Dendritic cell treated with granulocyte-macrophage colony-stimulating factor and Interleukin-4, amounts not matched to agents 40 ng/mL and 50 ng/mL, for 4 days (primary cell): Measurements from ENCODE around the gene ANKRD52.
"Not testable (repeated sequence)": the region's sequence is repeated elsewhere in the genome, so short reads cannot be mapped to it uniquely, and the experiment has no call there.

Experiments
- H3K27ac Mint-ChIP-seq: one replicate; pipeline ENCODE4 v1.8.0; 2022; ENCODE audit warnings: mild to moderate bottlenecking, mixed read lengths
- H3K27me3 Mint-ChIP-seq: one replicate; pipeline ENCODE4 v1.8.0; 2022; ENCODE audit warnings: mild to moderate bottlenecking, mixed read lengths
- H3K36me3 Mint-ChIP-seq: one replicate; pipeline ENCODE4 v1.8.0; 2022; ENCODE audit warnings: low read depth, mixed read lengths
- H3K4me1 Mint-ChIP-seq: one replicate; pipeline ENCODE4 v1.8.0; 2022; ENCODE audit warnings: low read depth, mixed read lengths
- H3K4me3 Mint-ChIP-seq: one replicate; pipeline ENCODE4 v1.8.0; 2022; ENCODE audit warnings: mild to moderate bottlenecking, moderate library complexity, mixed read lengths
- H3K9me3 Mint-ChIP-seq: one replicate; pipeline ENCODE4 v1.8.0; 2022; ENCODE audit warnings: mixed read lengths
- intact Hi-C: fragments of 100-400 bp; cut with micrococcal nuclease; formaldehyde crosslinking; loops from one replicate; pipeline ENCODE4 v1.15.0; 2022

ANKRD52 gene

GRCh38 chr12:56202366-56202765 lies 55.8 kb downstream of the ANKRD52 start:
- H3K4me1 Mint-ChIP-seq, result peaks cover 10% of the 10 kb centered on the region
- no peaks in the 10 kb centered on the region for H3K9me3 Mint-ChIP-seq
- no peak overlapping the region for H3K4me3 Mint-ChIP-seq
- H3K27me3 Mint-ChIP-seq, result no peaks in the 10 kb centered on the region
- no peak overlapping the region for H3K27ac Mint-ChIP-seq
- intact Hi-C loops, result no loop called here
- peaks cover 35% of the 10 kb centered on the region for H3K36me3 Mint-ChIP-seq

DNA sequence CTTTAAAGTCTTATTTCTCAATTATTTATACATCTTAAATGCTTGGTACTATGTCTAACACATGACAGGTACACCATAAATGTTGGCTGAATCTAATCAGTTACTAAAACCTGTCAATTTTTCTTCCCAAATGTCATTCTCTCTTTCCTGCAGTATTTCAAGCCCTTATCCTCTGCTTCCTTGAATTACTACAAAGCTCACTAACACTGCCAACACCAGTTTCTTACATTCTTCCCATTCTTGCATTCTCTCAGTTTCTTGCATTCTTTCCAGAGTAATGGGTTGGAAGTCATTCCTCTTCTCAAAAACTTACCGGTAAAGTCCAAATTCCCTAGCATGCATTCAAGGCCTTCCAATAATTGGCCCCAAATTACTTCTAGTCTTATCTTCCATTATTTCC lies 59.3 kb downstream of the ANKRD52 start:
- Mint-ChIP-seq H3K27me3 (no peaks in the 10 kb centered on the region), H3K27ac (no peak overlapping the region)
- intact Hi-C loops, result no loop called here

DNA sequence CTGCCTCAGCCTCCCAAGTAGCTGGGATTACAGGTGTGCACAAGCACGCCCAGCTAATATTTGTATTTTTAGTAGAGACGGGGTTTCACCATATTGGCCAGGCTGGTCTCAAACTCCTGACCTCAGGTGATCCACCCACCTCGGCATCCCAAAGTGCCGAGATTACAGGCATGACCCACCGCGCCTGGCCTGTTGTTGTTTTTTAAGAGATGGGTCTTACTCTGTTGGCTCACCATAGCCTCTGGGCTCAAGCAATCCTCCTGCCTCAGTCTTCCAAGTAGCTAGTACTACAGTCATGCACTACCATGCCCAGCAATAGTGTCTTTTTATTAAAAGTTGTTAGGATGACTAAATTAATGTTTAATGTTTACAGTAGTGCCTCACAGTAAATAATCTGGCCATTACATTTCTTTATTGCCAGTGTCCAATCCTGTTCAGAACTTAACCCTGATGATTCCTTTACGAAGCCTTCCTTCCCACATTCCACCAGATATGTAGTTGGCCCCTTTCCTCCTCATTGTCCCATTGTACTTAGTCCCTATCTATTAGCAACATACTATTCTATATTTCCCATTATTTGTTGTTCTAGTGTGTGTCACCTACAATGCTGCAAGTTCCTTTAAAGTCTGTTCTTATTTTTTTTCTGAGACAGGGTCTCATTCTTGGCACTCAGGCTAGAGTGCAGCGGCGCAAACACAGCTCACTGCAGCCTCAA lies 60.1 kb downstream of the ANKRD52 start:
- Mint-ChIP-seq H3K4me1 (peaks cover 6% of the 10 kb centered on the region), H3K4me3 (no peak overlapping the region), H3K9me3 (no peaks in the 10 kb centered on the region), H3K36me3 (no peaks in the 10 kb centered on the region), H3K27ac (no peak overlapping the region), H3K27me3 (no peaks in the 10 kb centered on the region)
- intact Hi-C loops, result no loop called here

More for the DNA sequence above, 59.3 kb downstream of the ANKRD52 start:
- Mint-ChIP-seq H3K4me3 (no peak overlapping the region), H3K4me1 (no peaks in the 10 kb centered on the region), H3K9me3 (no peaks in the 10 kb centered on the region), H3K36me3 (no peaks in the 10 kb centered on the region)

- H3K27ac Mint-ChIP-seq, H3K36me3 Mint-ChIP-seq, intact Hi-C loops: not testable (repeated sequence)
Measured at GRCh38 chr12:56196818-56197550, 61.2 kb downstream of the ANKRD52 start.

DNA sequence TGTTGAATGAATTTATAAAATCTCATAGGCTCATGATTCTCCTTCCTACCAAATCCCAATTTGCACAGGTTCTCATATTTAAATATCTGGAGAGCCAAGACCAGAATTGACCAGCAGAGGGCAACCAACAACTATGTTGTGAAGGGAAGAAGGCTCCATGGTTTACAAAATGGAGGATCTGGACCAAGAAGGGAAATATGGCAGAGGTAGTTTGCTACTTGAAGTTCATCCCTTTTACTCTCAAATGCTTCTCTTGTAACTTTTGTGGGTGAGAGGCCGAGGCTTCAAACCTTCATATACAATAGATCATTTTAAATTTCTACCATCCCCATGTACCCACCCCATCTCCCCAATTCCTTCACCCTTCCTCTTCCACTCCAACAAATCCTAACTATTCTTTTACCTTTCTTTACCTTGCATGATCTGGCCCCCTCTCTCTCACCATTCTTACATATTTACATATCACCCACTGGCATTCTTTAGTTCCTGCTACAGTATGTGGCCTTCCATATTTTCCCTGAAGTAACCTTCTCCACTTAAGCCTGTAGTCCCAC lies 65.1 kb downstream of the ANKRD52 start:
- peaks cover 28% of the 10 kb centered on the region for H3K4me1 Mint-ChIP-seq
- peaks cover 8% of the 10 kb centered on the region for H3K36me3 Mint-ChIP-seq
- H3K27me3 Mint-ChIP-seq, result no peaks in the 10 kb centered on the region
- peak overlapping the region; percentile 50 for H3K27ac Mint-ChIP-seq
- intact Hi-C loops, result loop anchor here (1.0 to 5.0 kb wide), 4 partner anchors 27 to 274 kb away; partner anchors contain the start of genes ANKRD52, NABP2 and SPRYD4
- H3K9me3 Mint-ChIP-seq, result no peaks in the 10 kb centered on the region
- no peak overlapping the region for H3K4me3 Mint-ChIP-seq

More at GRCh38 chr12:56196818-56197550, 61.2 kb downstream of the ANKRD52 start:
- H3K27me3 Mint-ChIP-seq, H3K4me3 Mint-ChIP-seq, H3K4me1 Mint-ChIP-seq, H3K9me3 Mint-ChIP-seq: not testable (repeated sequence)

GRCh38 chr12:56192582-56192981 lies 65.6 kb downstream of the ANKRD52 start:
- intact Hi-C loops, result loop anchor here (2.0 to 5.0 kb wide), 2 partner anchors 66 to 275 kb away; partner anchors contain the start of genes ANKRD52 and SPRYD4
- no peak overlapping the region for H3K4me3 Mint-ChIP-seq
- peaks cover 33% of the 10 kb centered on the region for H3K4me1 Mint-ChIP-seq
- peaks cover 8% of the 10 kb centered on the region for H3K36me3 Mint-ChIP-seq
- H3K27me3 Mint-ChIP-seq, result no peaks in the 10 kb centered on the region
- H3K9me3 Mint-ChIP-seq, result no peaks in the 10 kb centered on the region
- H3K27ac Mint-ChIP-seq, result peak overlapping the region; percentile 50

GRCh38 chr12:56190695-56191155 lies 67.5 kb downstream of the ANKRD52 start:
- H3K4me1 Mint-ChIP-seq, result peaks cover 43% of the 10 kb centered on the region
- peak overlapping the region; percentile 97 for H3K27ac Mint-ChIP-seq
- H3K9me3 Mint-ChIP-seq, result no peaks in the 10 kb centered on the region
- H3K4me3 Mint-ChIP-seq, result peak overlapping the region; percentile 95
- peaks cover 24% of the 10 kb centered on the region for H3K36me3 Mint-ChIP-seq
- H3K27me3 Mint-ChIP-seq, result no peaks in the 10 kb centered on the region
- intact Hi-C loops, result loop anchor here (1.0 to 5.0 kb wide), 2 partner anchors 71 to 277 kb away; partner anchors contain the start of gene SPRYD4

DNA sequence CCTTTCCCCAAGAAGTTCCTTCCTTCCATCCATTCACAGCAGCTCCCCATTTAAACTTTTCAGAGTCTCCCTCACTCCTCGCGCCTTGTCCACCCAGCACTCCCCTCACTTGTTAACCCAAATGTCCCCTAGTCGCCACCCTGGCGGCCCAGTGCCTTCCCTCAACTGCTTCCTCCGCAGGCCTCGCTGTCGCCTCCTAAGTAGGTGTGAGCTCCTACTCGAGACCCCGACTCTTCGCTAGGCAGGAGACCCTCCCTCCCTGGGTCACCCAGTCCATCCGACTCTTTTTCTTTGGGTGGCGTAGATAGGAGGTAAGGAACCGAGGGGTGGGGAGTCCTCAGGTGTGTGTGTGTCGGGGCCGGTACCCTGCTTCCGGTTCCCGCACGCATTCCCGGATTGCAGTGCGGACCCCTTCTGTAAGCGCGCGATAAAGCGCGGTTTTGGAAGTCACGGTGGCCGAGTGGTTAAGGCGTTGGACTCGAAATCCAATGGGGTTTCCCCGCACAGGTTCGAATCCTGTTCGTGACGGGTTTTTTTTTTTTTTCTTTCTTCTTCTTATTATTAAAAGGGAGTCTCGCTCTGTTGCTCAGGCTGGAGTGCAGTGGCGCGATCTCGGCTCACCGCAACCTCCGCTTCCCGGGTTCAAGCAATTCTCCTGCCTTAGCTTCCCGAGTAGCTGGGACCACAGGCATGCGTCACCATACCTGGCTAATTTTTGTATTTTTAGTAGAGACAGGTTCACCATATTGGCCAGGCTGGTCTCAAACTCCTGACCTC lies 68.1 kb downstream of the ANKRD52 start:
- Mint-ChIP-seq H3K4me3 (peak overlapping the region; percentile 95), H3K4me1 (peaks cover 43% of the 10 kb centered on the region), H3K27me3 (no peaks in the 10 kb centered on the region), H3K36me3 (peaks cover 30% of the 10 kb centered on the region), H3K9me3 (no peaks in the 10 kb centered on the region), H3K27ac (peak overlapping the region; percentile 97)
- intact Hi-C loops, result loop anchor here (1.0 to 5.0 kb wide), 4 partner anchors 31 to 277 kb away; partner anchors contain the start of genes MYL6 and SPRYD4

- Mint-ChIP-seq H3K27me3 (no peaks in the 10 kb centered on the region), H3K9me3 (no peaks in the 10 kb centered on the region), H3K4me3 (peak within 1 kb of the TSS; percentile 95), H3K36me3 (peaks cover 38% of the 10 kb centered on the region), H3K4me1 (peaks cover 43% of the 10 kb centered on the region), H3K27ac (peak within 1 kb of the TSS; percentile 97)
- intact Hi-C loops, result loop anchor here (2.0 kb wide), 2 partner anchors 31 to 63 kb away; partner anchors contain the start of gene MYL6
Measured at GRCh38 chr12:56189099-56189917, 68.9 kb downstream of the ANKRD52 start, which contains the start of gene SMARCC2. Gene SMARCC2 (minus strand): TSS chr12:56189483. CDS start chr12:56189461, 22 bp downstream.

- intact Hi-C loops, result loop anchor here (2.0 kb wide), 2 partner anchors 30 to 62 kb away; partner anchors contain the start of gene MYL6
- Mint-ChIP-seq H3K4me1 (peaks cover 43% of the 10 kb centered on the region), H3K9me3 (no peaks in the 10 kb centered on the region)
Measured at GRCh38 chr12:56188778-56189098, 69.4 kb downstream of the ANKRD52 start.

GRCh38 chr12:56188131-56188777 lies 69.9 kb downstream of the ANKRD52 start:
- peaks cover 46% of the 10 kb centered on the region for H3K36me3 Mint-ChIP-seq
- H3K4me1 Mint-ChIP-seq, result peaks cover 39% of the 10 kb centered on the region
- no peaks in the 10 kb centered on the region for H3K9me3 Mint-ChIP-seq
- peak overlapping the region; percentile 97 for H3K27ac Mint-ChIP-seq
- no peaks in the 10 kb centered on the region for H3K27me3 Mint-ChIP-seq
- peak overlapping the region; percentile 95 for H3K4me3 Mint-ChIP-seq
- intact Hi-C loops, result loop anchor here (2.0 kb wide), 2 partner anchors 29 to 61 kb away; partner anchors contain the start of gene MYL6

More at GRCh38 chr12:56188778-56189098, 69.4 kb downstream of the ANKRD52 start:
- Mint-ChIP-seq H3K36me3 (peaks cover 44% of the 10 kb centered on the region), H3K4me3 (peak overlapping the region; percentile 95), H3K27ac (peak overlapping the region; percentile 97), H3K27me3 (no peaks in the 10 kb centered on the region)
